Measurements from ENCODE around the gene MSI2. TPM values are rescaled to one million over a fixed set of nuclear protein-coding genes. Genes with fewer than 3 reads are reported as not detected.

Gene MSI2
- total RNA-seq, 4 donors from 2014 or later, result 19.7 to 35.8 (median 22.4) TPM

- Histone ChIP-seq H3K4me1 (peaks cover 5% of the 10 kb centered on the region), H3K4me3 (no peak overlapping the region), H3K9me3 (no peaks in the 10 kb centered on the region), H3K27me3 (no peaks in the 10 kb centered on the region), H3K36me3 (no peaks in the 10 kb centered on the region), H3K27ac (no peak overlapping the region)
- DNase-seq (ENCODE audit: low spot score in 2 of 2), result no peak
- TF ChIP-seq POLR2A (IDR thresholded peaks at IDR 0.05), result no peak
- no peak for TF ChIP-seq EP300 (IDR thresholded peaks at IDR 0.05)
- no peak for TF ChIP-seq POLR2AphosphoS5 (IDR thresholded peaks at IDR 0.05)
- TF ChIP-seq, protein P1, sequence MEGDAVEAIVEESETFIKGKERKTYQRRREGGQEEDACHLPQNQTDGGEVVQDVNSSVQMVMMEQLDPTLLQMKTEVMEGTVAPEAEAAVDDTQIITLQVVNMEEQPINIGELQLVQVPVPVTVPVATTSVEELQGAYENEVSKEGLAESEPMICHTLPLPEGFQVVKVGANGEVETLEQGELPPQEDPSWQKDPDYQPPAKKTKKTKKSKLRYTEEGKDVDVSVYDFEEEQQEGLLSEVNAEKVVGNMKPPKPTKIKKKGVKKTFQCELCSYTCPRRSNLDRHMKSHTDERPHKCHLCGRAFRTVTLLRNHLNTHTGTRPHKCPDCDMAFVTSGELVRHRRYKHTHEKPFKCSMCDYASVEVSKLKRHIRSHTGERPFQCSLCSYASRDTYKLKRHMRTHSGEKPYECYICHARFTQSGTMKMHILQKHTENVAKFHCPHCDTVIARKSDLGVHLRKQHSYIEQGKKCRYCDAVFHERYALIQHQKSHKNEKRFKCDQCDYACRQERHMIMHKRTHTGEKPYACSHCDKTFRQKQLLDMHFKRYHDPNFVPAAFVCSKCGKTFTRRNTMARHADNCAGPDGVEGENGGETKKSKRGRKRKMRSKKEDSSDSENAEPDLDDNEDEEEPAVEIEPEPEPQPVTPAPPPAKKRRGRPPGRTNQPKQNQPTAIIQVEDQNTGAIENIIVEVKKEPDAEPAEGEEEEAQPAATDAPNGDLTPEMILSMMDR (IDR thresholded peaks at IDR 0.05), result no peak
- WGBS, result 85% methylated on average over 12 of the region's 12 CpGs
Measured at GRCh38 chr17:57459286-57459915, 203.1 kb downstream of the MSI2 start.

GRCh38 chr17:57461082-57461481 lies 204.8 kb downstream of the MSI2 start:
- Histone ChIP-seq H3K4me3 (no peak overlapping the region), H3K27me3 (no peaks in the 10 kb centered on the region), H3K4me1 (peaks cover 1% of the 10 kb centered on the region), H3K27ac (no peak overlapping the region), H3K36me3 (no peaks in the 10 kb centered on the region), H3K9me3 (no peaks in the 10 kb centered on the region)
- WGBS, result 87% methylated on average over 6 of the region's 6 CpGs
- TF ChIP-seq, protein P1 (IDR thresholded peaks at IDR 0.05), result no peak
- TF ChIP-seq POLR2AphosphoS5 (IDR thresholded peaks at IDR 0.05) (no peak), EP300 (IDR thresholded peaks at IDR 0.05) (no peak), POLR2A (IDR thresholded peaks at IDR 0.05) (no peak)
- DNase-seq (ENCODE audit: low spot score in 2 of 2), result no peak

DNA sequence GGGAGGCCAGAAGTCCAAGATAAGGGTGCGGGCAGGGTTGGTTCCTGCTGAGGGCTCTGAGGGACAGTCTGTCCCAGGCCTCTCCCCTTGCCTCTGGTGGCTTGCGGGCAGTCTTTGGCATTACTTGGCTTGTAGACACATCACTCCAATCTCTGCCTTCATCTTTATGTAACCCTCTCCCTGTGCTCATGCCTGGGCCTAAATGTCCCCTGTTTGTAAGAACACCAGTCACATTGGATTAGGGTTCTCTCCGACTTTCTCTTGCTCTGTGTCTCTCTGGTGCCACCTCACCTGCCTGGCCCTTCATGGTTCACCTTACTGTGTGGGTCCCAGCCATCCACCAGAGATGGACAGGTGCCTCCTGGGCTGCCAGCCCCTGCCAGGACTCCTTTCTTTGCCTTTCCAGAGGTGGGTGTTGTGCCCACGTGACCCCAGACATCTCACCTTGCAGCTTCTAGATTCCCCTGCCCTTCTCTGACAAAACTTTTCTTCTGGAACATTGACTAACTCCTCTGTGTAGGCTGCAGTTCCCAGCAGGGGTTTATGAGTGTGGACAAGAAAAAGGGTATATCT lies 205.8 kb downstream of the MSI2 start:
- no peak for DNase-seq (ENCODE audit: low spot score in 2 of 2)
- no peaks in the 10 kb centered on the region for H3K4me1 ChIP-seq
- no peaks in the 10 kb centered on the region for H3K36me3 ChIP-seq
- H3K4me3 ChIP-seq, result no peak overlapping the region
- WGBS, result 97% methylated on average over 4 of the region's 4 CpGs
- no peak overlapping the region for H3K27ac ChIP-seq
- TF ChIP-seq EP300 (IDR thresholded peaks at IDR 0.05) (no peak), POLR2A (IDR thresholded peaks at IDR 0.05) (no peak), POLR2AphosphoS5 (IDR thresholded peaks at IDR 0.05) (no peak)
- TF ChIP-seq, protein P1 (IDR thresholded peaks at IDR 0.05), result no peak
- no peaks in the 10 kb centered on the region for H3K27me3 ChIP-seq
- no peaks in the 10 kb centered on the region for H3K9me3 ChIP-seq

DNA sequence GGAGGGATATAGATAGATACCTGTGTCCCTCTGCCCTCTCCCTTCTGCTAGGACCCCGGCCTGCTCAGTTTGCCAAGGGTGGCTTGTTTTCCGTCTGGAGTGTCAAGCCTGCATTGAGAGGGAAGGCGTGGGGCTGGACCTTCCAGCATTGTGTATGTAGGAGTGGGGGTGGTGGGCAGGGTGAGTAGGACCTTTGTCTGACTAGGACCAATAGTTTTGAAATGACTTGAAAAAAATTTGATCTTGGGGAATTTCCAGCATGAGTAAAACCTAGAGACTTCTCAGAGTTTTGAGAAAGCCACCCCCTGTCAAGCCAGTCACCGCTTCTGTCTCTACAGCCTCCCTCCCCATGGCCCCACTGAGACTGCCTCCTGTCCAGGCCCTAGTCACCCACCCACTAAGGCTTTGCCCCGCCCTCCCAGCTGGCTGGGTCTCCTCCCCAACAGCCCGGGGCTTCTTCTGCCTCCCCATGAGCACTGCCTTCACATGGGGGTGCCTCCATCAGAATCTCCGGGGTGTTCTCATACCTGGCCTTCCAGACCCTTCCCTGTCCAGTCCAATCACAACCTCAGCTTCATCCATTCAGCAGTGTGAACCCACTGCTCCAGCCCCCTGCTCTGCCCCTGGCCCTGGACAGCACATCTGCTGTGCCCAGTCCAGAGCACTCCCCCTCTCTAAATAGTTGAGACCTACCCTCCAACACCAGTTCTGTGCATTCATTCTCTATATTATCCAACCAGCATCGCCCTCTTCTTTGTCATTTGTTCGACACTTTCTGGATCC lies 207.0 kb downstream of the MSI2 start:
- Histone ChIP-seq H3K4me1 (no peaks in the 10 kb centered on the region), H3K27me3 (no peaks in the 10 kb centered on the region), H3K4me3 (no peak overlapping the region), H3K9me3 (no peaks in the 10 kb centered on the region), H3K27ac (no peak overlapping the region), H3K36me3 (no peaks in the 10 kb centered on the region)
- no peak for DNase-seq (ENCODE audit: low spot score in 2 of 2)
- 65% methylated on average over 7 of the region's 9 CpGs for WGBS
- TF ChIP-seq EP300 (IDR thresholded peaks at IDR 0.05) (no peak), POLR2A (IDR thresholded peaks at IDR 0.05) (no peak), POLR2AphosphoS5 (IDR thresholded peaks at IDR 0.05) (no peak)
- TF ChIP-seq, protein P1 (IDR thresholded peaks at IDR 0.05), result no peak

Measured in suprapubic skin (tissue), 4 donors.